AG10803 (cell line): ENCODE measurements around the gene IL16.

Experiments used
- DNase-seq: peaks from one replicate; pipeline ENCODE4 v3.0.0; 2010; ENCODE audit warnings: low read depth
- H3K4me3 ChIP-seq: 2 replicates; pipeline ENCODE4 v1.5.1; 2011; ENCODE audit warnings: mild to moderate bottlenecking, low read length, control low read depth
- TF ChIP-seq, protein P1 (sequence below): conservative IDR thresholded peaks from 2 replicates; pipeline ENCODE4 v1.5.1; 2011; ENCODE audit warnings: mild to moderate bottlenecking, low read length, control low read depth, inconsistent platforms

Gene IL16

DNA sequence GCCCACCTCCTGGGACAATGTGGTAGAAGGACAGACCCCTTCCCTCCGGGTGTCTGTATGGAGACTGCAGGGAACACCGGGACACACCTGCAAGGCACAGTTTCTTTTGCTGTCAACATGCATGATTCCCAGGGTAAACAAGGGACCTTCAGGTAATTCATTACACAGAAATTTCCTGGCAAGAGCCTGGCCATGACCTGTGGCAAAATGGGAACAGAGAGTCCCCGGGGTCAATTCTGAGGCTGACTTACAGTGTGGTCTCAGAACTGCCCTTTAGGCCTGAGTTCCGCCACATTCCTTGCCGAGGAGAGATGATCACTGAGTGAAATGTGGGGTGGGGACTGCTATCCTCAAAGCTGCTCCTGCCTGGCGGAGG is 121.0 kb downstream of the IL16 start:
- DNase-seq, result no peak
- no peak overlapping the region for H3K4me3 ChIP-seq

GRCh38 chr15:81321667-81322066 is 125.0 kb downstream of the IL16 start:
- TF ChIP-seq, protein P1, sequence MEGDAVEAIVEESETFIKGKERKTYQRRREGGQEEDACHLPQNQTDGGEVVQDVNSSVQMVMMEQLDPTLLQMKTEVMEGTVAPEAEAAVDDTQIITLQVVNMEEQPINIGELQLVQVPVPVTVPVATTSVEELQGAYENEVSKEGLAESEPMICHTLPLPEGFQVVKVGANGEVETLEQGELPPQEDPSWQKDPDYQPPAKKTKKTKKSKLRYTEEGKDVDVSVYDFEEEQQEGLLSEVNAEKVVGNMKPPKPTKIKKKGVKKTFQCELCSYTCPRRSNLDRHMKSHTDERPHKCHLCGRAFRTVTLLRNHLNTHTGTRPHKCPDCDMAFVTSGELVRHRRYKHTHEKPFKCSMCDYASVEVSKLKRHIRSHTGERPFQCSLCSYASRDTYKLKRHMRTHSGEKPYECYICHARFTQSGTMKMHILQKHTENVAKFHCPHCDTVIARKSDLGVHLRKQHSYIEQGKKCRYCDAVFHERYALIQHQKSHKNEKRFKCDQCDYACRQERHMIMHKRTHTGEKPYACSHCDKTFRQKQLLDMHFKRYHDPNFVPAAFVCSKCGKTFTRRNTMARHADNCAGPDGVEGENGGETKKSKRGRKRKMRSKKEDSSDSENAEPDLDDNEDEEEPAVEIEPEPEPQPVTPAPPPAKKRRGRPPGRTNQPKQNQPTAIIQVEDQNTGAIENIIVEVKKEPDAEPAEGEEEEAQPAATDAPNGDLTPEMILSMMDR, result no peak
- no peak overlapping the region for H3K4me3 ChIP-seq
- no peak for DNase-seq

More for the DNA sequence above, 121.0 kb downstream of the IL16 start:
- TF ChIP-seq, protein P1, result no peak

- TF ChIP-seq, protein P1, result no peak
- no peak for DNase-seq
- H3K4me3 ChIP-seq, result peak overlapping the region; percentile 93
Measured at GRCh38 chr15:81322676-81323253, 126.1 kb downstream of the IL16 start.

DNA sequence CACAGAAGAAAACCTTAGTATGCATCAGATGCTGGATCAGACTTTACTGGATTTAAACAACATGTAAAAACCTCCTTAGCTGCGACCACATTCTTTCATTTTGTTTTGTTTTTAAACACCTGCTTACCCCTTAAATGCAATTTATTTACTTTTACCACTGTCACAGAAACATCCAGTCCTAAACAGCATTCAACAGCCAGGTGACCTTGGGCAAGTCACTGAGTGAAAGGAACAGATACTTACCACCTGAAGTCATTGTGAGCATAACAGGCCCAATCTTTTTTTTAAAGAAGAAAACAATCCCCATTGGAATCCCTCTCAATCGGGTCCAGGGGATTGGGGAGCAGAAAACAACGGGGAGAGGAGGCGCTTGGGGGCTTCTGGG is 126.9 kb downstream of the IL16 start:
- TF ChIP-seq, protein P1, result no peak
- peak overlapping the region; percentile 93 for H3K4me3 ChIP-seq
- no peak for DNase-seq

GRCh38 chr15:81323944-81324881 is 127.5 kb downstream of the IL16 start, which contains the start of gene STARD5:
Gene STARD5 (minus strand): TSS chr15:81324141. CDS start chr15:81324099, 42 bp downstream.
- peak; percentile 95 for DNase-seq
- TF ChIP-seq, protein P1, result no peak
- peak within 1 kb of the TSS; percentile 93 for H3K4me3 ChIP-seq

GRCh38 chr15:81326466-81327212 is 130.0 kb downstream of the IL16 start:
- TF ChIP-seq, protein P1, result no peak
- H3K4me3 ChIP-seq, result no peak overlapping the region
- peak; percentile 11 for DNase-seq
